Prostate gland (tissue), 2 donors: ENCODE results near the gene COL23A1. TPM values are rescaled to one million over a fixed set of nuclear protein-coding genes. Genes with fewer than 3 reads are reported as not detected.

Experiments
- DNase-seq: peaks from one replicate; pipeline ENCODE4 v3.0.0-alpha.2; 2019; ENCODE audit warnings: low spot score
- H3K27ac ChIP-seq, 2 donors: fragments of 200-600 bp; sonication (generic); 2 replicates each; pipeline ENCODE4 v1.5.1; 2017 to 2019
- H3K27me3 ChIP-seq: fragments of 200-600 bp; sonication (generic); replicated peaks from 2 replicates; pipeline ENCODE4 v1.5.1; 2019; ENCODE audit not compliant: insufficient read depth
- H3K36me3 ChIP-seq, 2 donors: fragments of 200-600 bp; sonication (generic); 1 replicate in 1 of 2; 2 replicates in 1 of 2; pipeline versions ENCODE4 v1.5.1 to v1.8.1; 2017 to 2019
- H3K4me1 ChIP-seq: fragments of 200-600 bp; sonication (generic); replicated peaks from 2 replicates; pipeline ENCODE4 v1.5.1; 2019
- H3K4me3 ChIP-seq, 2 donors: fragments of 200-600 bp; sonication (generic); 2 replicates each; pipeline ENCODE4 v1.5.1; 2017 to 2019
- H3K9me3 ChIP-seq: fragments of 200-600 bp; sonication (generic); 2 replicates; pipeline ENCODE4 v1.5.1; 2017
- CTCF ChIP-seq, 4 experiments: fragments of 200-600 bp in 2 of 4; fragments of 450-650 bp in 2 of 4; sonication (generic) in 2 of 4; IDR thresholded peaks; 1 replicate in 3 of 4; 2 replicates in 1 of 4; pipeline ENCODE4 v1.5.1; 2016 to 2019; ENCODE audit warnings: antibody characterized with exemption in 4 of 4, mild to moderate bottlenecking in 2 of 4, moderate library complexity in 2 of 4
- POLR2A ChIP-seq: fragments of 450-650 bp; IDR thresholded peaks from one replicate; pipeline ENCODE4 v1.6.1; 2016; ENCODE audit warnings: antibody characterized with exemption, mild to moderate bottlenecking
- POLR2AphosphoS5 ChIP-seq: sonication (generic); formaldehyde crosslinking; IDR thresholded peaks from one replicate; pipeline ENCODE4 v1.6.1; 2017; ENCODE audit warnings: antibody characterized with exemption
- WGBS: methylation state at CpG from one replicate; pipeline ENCODE4 v1.1.5; 2018; 5-methylcytosine and 5-hydroxymethylcytosine counted together
- intact Hi-C: fragments of 100-400 bp; cut with DNase I; formaldehyde crosslinking; loops from one replicate; pipeline ENCODE4 v1.14.2; 2022
- total RNA-seq, 2 donors: library from RNA; depleted of rRNA; stranded (reverse); fragments of >200 nt; gene quantifications; one replicate each; pipeline ENCODE4 v1.1.0, GENCODE V29; 2016

The COL23A1 gene
- total RNA-seq, 2 donors from 2014 or later: 2.7 to 6.1 TPM

- Histone ChIP-seq H3K9me3 (no peaks in the 10 kb centered on the region), H3K27ac (no peak overlapping the region), H3K36me3 (no peaks in the 10 kb centered on the region), H3K4me1 (no peaks in the 10 kb centered on the region), H3K27me3 (no peaks in the 10 kb centered on the region), H3K4me3 (no peak overlapping the region)
- no peak for DNase-seq
- intact Hi-C loops: no loop called here
- WGBS: 65% methylated on average over 11 of the region's 11 CpGs
- TF ChIP-seq POLR2A: no peak
- TF ChIP-seq POLR2AphosphoS5: no peak
- TF ChIP-seq CTCF (IDR thresholded peaks at IDR 0.05): no peak
Measured at GRCh38 chr5:178504340-178504960, 85.7 kb downstream of the COL23A1 start.

GRCh38 chr5:178502401-178503100 lies 87.6 kb downstream of the COL23A1 start:
- no peaks in the 10 kb centered on the region for H3K9me3 ChIP-seq
- no peak overlapping the region for H3K4me3 ChIP-seq
- H3K4me1 ChIP-seq: no peaks in the 10 kb centered on the region
- no peaks in the 10 kb centered on the region for H3K27me3 ChIP-seq
- no peak overlapping the region for H3K27ac ChIP-seq
- intact Hi-C loops: no loop called here
- 85% methylated on average over 21 of the region's 21 CpGs for WGBS
- no peak for DNase-seq
- H3K36me3 ChIP-seq: no peaks in the 10 kb centered on the region
- no peak for TF ChIP-seq CTCF (IDR thresholded peaks at IDR 0.05)
- no peak for TF ChIP-seq POLR2A
- TF ChIP-seq POLR2AphosphoS5: no peak

GRCh38 chr5:178499352-178499751 lies 90.8 kb downstream of the COL23A1 start:
- no peak for DNase-seq
- 79% methylated on average over 6 of the region's 6 CpGs for whole genome bisulfite sequencing
- TF ChIP-seq POLR2AphosphoS5 (no peak), CTCF (IDR thresholded peaks at IDR 0.05) (no peak), POLR2A (no peak)
- Histone ChIP-seq H3K27ac (no peak overlapping the region), H3K36me3 (no peaks in the 10 kb centered on the region), H3K27me3 (no peaks in the 10 kb centered on the region), H3K9me3 (no peaks in the 10 kb centered on the region), H3K4me3 (no peak overlapping the region), H3K4me1 (no peaks in the 10 kb centered on the region)
- intact Hi-C loops: no loop called here

GRCh38 chr5:178496642-178497041 lies 93.6 kb downstream of the COL23A1 start:
- intact Hi-C loops: no loop called here

More at GRCh38 chr5:178496642-178497041, 93.6 kb downstream of the COL23A1 start:
- no peak for DNase-seq
- Histone ChIP-seq H3K27me3 (no peaks in the 10 kb centered on the region), H3K9me3 (no peaks in the 10 kb centered on the region), H3K4me1 (no peaks in the 10 kb centered on the region), H3K27ac (no peak overlapping the region), H3K36me3 (no peaks in the 10 kb centered on the region), H3K4me3 (no peak overlapping the region)
- 71% methylated on average over 1 of the region's 1 CpG for WGBS
- TF ChIP-seq CTCF (IDR thresholded peaks at IDR 0.05): no peak
- no peak for TF ChIP-seq POLR2AphosphoS5
- TF ChIP-seq POLR2A: no peak
